Activated naive CD8-positive, alpha-beta T cell treated with anti-CD3 and anti-CD28 coated beads, Interleukin-2, amount 10 ng/mL, durations not matched to agents 7 days and 5 days (primary cell): ENCODE data around the gene DCC. TPM values are rescaled to one million over a fixed set of nuclear protein-coding genes. Genes with fewer than 3 reads are reported as not detected.

Experiments
- ATAC-seq: fragments of 150-1000 bp; cut with Tn5 transposase; one replicate; pipeline ENCODE4 v1.10.0; 2021; ENCODE audit warnings: low read depth, moderate library complexity
- POLR2A ChIA-PET: fragments of 350-600 bp; sonication (Branson Sonifier 250); formaldehyde crosslinking; loops from one replicate; lab custom pipeline; 2021; ENCODE audit warnings: antibody characterized with exemption; lab: Charles Lee
- DNase-seq: peaks from one replicate; pipeline ENCODE4 v3.0.0; 2021
- H3K27ac Mint-ChIP-seq: one replicate; pipeline ENCODE4 v1.8.0; 2022; ENCODE audit warnings: mild to moderate bottlenecking, mixed read lengths
- H3K27me3 Mint-ChIP-seq: one replicate; pipeline ENCODE4 v1.8.0; 2022; ENCODE audit warnings: mild to moderate bottlenecking, moderate library complexity, mixed read lengths
- H3K36me3 Mint-ChIP-seq: one replicate; pipeline ENCODE4 v1.8.0; 2021; ENCODE audit warnings: mild to moderate bottlenecking, mixed read lengths
- H3K4me1 Mint-ChIP-seq: one replicate; pipeline ENCODE4 v1.8.0; 2021; ENCODE audit warnings: mixed read lengths
- H3K4me3 Mint-ChIP-seq: one replicate; pipeline ENCODE4 v1.8.0; 2022; ENCODE audit warnings: mild to moderate bottlenecking, moderate library complexity, mixed read lengths
- H3K9me3 Mint-ChIP-seq: one replicate; pipeline ENCODE4 v1.8.0; 2021; ENCODE audit warnings: mixed read lengths
- total RNA-seq, 2 experiments: library from RNA; stranded (reverse); gene quantifications; one replicate each; pipeline ENCODE4 v1.2.3, GENCODE V29; 2021

DCC gene
- total RNA-seq, 2 experiments from 2014 or later: not detected

- POLR2A ChIA-PET: no interaction called here
- H3K36me3 Mint-ChIP-seq: no peaks in the 10 kb centered on the region
- H3K27ac Mint-ChIP-seq: no peak overlapping the region
- H3K9me3 Mint-ChIP-seq: no peaks in the 10 kb centered on the region
- DNase-seq (no peak), ATAC-seq (no peak)
- H3K4me1 Mint-ChIP-seq: no peaks in the 10 kb centered on the region
- no peak overlapping the region for H3K4me3 Mint-ChIP-seq
- H3K27me3 Mint-ChIP-seq: no peaks in the 10 kb centered on the region
Observed at GRCh38 chr18:52415131-52415530, 75.1 kb downstream of the DCC start.

GRCh38 chr18:52422985-52423601 is 83.1 kb downstream of the DCC start:
- POLR2A ChIA-PET: no interaction called here
- H3K4me3 Mint-ChIP-seq: no peak overlapping the region
- ATAC-seq: no peak
- no peak for DNase-seq
- H3K36me3 Mint-ChIP-seq: no peaks in the 10 kb centered on the region
- peaks cover 2% of the 10 kb centered on the region for H3K9me3 Mint-ChIP-seq
- no peaks in the 10 kb centered on the region for H3K27me3 Mint-ChIP-seq
- H3K4me1 Mint-ChIP-seq: no peaks in the 10 kb centered on the region
- H3K27ac Mint-ChIP-seq: no peak overlapping the region

- no peaks in the 10 kb centered on the region for H3K36me3 Mint-ChIP-seq
- ATAC-seq: no peak
- POLR2A ChIA-PET: no interaction called here
- H3K27me3 Mint-ChIP-seq: no peaks in the 10 kb centered on the region
- H3K27ac Mint-ChIP-seq: no peak overlapping the region
- H3K4me1 Mint-ChIP-seq: no peaks in the 10 kb centered on the region
- no peak for DNase-seq
- H3K4me3 Mint-ChIP-seq: no peak overlapping the region
- H3K9me3 Mint-ChIP-seq: peaks cover 4% of the 10 kb centered on the region
Observed at GRCh38 chr18:52426041-52426440, 86.0 kb downstream of the DCC start.

GRCh38 chr18:52426462-52426861 is 86.5 kb downstream of the DCC start:
- ATAC-seq (no peak), DNase-seq (no peak)
- Mint-ChIP-seq H3K27ac (no peak overlapping the region), H3K4me3 (no peak overlapping the region), H3K4me1 (no peaks in the 10 kb centered on the region), H3K9me3 (peaks cover 4% of the 10 kb centered on the region), H3K36me3 (no peaks in the 10 kb centered on the region), H3K27me3 (no peaks in the 10 kb centered on the region)
- POLR2A ChIA-PET: no interaction called here

- Mint-ChIP-seq H3K4me3 (no peak overlapping the region), H3K9me3 (peaks cover 2% of the 10 kb centered on the region), H3K27me3 (no peaks in the 10 kb centered on the region), H3K27ac (no peak overlapping the region), H3K4me1 (no peaks in the 10 kb centered on the region), H3K36me3 (no peaks in the 10 kb centered on the region)
- POLR2A ChIA-PET: no interaction called here
- ATAC-seq (no peak), DNase-seq (no peak)
Observed at GRCh38 chr18:52427521-52428175, 87.7 kb downstream of the DCC start.

- Mint-ChIP-seq H3K27ac (no peak overlapping the region), H3K27me3 (no peaks in the 10 kb centered on the region), H3K4me3 (no peak overlapping the region), H3K4me1 (no peaks in the 10 kb centered on the region), H3K9me3 (peaks cover 5% of the 10 kb centered on the region), H3K36me3 (no peaks in the 10 kb centered on the region)
- ATAC-seq: no peak
- POLR2A ChIA-PET: no interaction called here
- no peak for DNase-seq
Observed at GRCh38 chr18:52431683-52432082, 91.7 kb downstream of the DCC start.

GRCh38 chr18:52433797-52434196 is 93.8 kb downstream of the DCC start:
- Mint-ChIP-seq H3K27ac (no peak overlapping the region), H3K4me3 (no peak overlapping the region), H3K4me1 (no peaks in the 10 kb centered on the region), H3K9me3 (peaks cover 5% of the 10 kb centered on the region), H3K27me3 (no peaks in the 10 kb centered on the region), H3K36me3 (no peaks in the 10 kb centered on the region)
- no peak for DNase-seq
- ATAC-seq: no peak
- POLR2A ChIA-PET: no interaction called here

GRCh38 chr18:52435301-52435700 is 95.3 kb downstream of the DCC start:
- Mint-ChIP-seq H3K9me3 (peaks cover 3% of the 10 kb centered on the region), H3K27me3 (no peaks in the 10 kb centered on the region), H3K4me1 (no peaks in the 10 kb centered on the region), H3K27ac (no peak overlapping the region), H3K4me3 (no peak overlapping the region), H3K36me3 (no peaks in the 10 kb centered on the region)
- POLR2A ChIA-PET: no interaction called here
- no peak for DNase-seq
- no peak for ATAC-seq

GRCh38 chr18:52437161-52437560 is 97.2 kb downstream of the DCC start:
- DNase-seq: no peak
- ATAC-seq: no peak
- no peaks in the 10 kb centered on the region for H3K4me1 Mint-ChIP-seq
- H3K4me3 Mint-ChIP-seq: no peak overlapping the region
- no peak overlapping the region for H3K27ac Mint-ChIP-seq
- H3K36me3 Mint-ChIP-seq: no peaks in the 10 kb centered on the region
- POLR2A ChIA-PET: no interaction called here
- H3K9me3 Mint-ChIP-seq: peaks cover 3% of the 10 kb centered on the region
- no peaks in the 10 kb centered on the region for H3K27me3 Mint-ChIP-seq

GRCh38 chr18:52439457-52439856 is 99.5 kb downstream of the DCC start:
- POLR2A ChIA-PET: no interaction called here
- Mint-ChIP-seq H3K36me3 (no peaks in the 10 kb centered on the region), H3K4me3 (no peak overlapping the region), H3K9me3 (peaks cover 3% of the 10 kb centered on the region), H3K27ac (no peak overlapping the region), H3K4me1 (no peaks in the 10 kb centered on the region), H3K27me3 (no peaks in the 10 kb centered on the region)
- ATAC-seq: no peak
- no peak for DNase-seq

- H3K9me3 Mint-ChIP-seq: peaks cover 1% of the 10 kb centered on the region
- H3K27ac Mint-ChIP-seq: no peak overlapping the region
- no peaks in the 10 kb centered on the region for H3K27me3 Mint-ChIP-seq
- no peak for DNase-seq
- H3K36me3 Mint-ChIP-seq: no peaks in the 10 kb centered on the region
- no peak for ATAC-seq
- H3K4me3 Mint-ChIP-seq: no peak overlapping the region
- no peaks in the 10 kb centered on the region for H3K4me1 Mint-ChIP-seq
- POLR2A ChIA-PET: no interaction called here
Observed at GRCh38 chr18:52441794-52442193, 101.8 kb downstream of the DCC start.

- Mint-ChIP-seq H3K36me3 (no peaks in the 10 kb centered on the region), H3K27me3 (no peaks in the 10 kb centered on the region), H3K4me3 (no peak overlapping the region), H3K27ac (no peak overlapping the region), H3K4me1 (no peaks in the 10 kb centered on the region), H3K9me3 (peaks cover 1% of the 10 kb centered on the region)
- POLR2A ChIA-PET: no interaction called here
- DNase-seq (no peak), ATAC-seq (no peak)
Observed at GRCh38 chr18:52442686-52443085, 102.7 kb downstream of the DCC start.

GRCh38 chr18:52451256-52451655 is 111.3 kb downstream of the DCC start:
- H3K4me1 Mint-ChIP-seq: no peaks in the 10 kb centered on the region

GRCh38 chr18:52451851-52452250 is 111.9 kb downstream of the DCC start:
- Mint-ChIP-seq H3K27me3 (no peaks in the 10 kb centered on the region), H3K4me1 (no peaks in the 10 kb centered on the region), H3K4me3 (no peak overlapping the region), H3K9me3 (peaks cover 1% of the 10 kb centered on the region), H3K27ac (no peak overlapping the region), H3K36me3 (no peaks in the 10 kb centered on the region)
- DNase-seq: no peak
- no peak for ATAC-seq
- POLR2A ChIA-PET: no interaction called here

More at GRCh38 chr18:52451256-52451655, 111.3 kb downstream of the DCC start:
- peaks cover 3% of the 10 kb centered on the region for H3K9me3 Mint-ChIP-seq
- H3K36me3 Mint-ChIP-seq: no peaks in the 10 kb centered on the region
- POLR2A ChIA-PET: no interaction called here
- H3K4me3 Mint-ChIP-seq: no peak overlapping the region
- H3K27ac Mint-ChIP-seq: no peak overlapping the region
- ATAC-seq (no peak), DNase-seq (no peak)
- H3K27me3 Mint-ChIP-seq: no peaks in the 10 kb centered on the region
